Osteocyte (in vitro differentiated cells): ENCODE data around the gene PIGK. TPM values are rescaled to one million over a fixed set of nuclear protein-coding genes. Genes with fewer than 3 reads are reported as not detected.
A peak's percentile ranks its signal among the peaks of the same experiment; 100 is the strongest.

Experiments used
- DNase-seq: peaks from one replicate; pipeline ENCODE4 v3.0.0; 2021; ENCODE audit warnings: mixed read lengths; ENCODE audit not compliant: unreplicated experiment; ENCODE audit errors: extremely low spot score
- H3K27ac Mint-ChIP-seq: one replicate; pipeline ENCODE4 v1.8.0; 2021; ENCODE audit warnings: mild to moderate bottlenecking, mixed read lengths; ENCODE audit not compliant: unreplicated experiment
- H3K27me3 Mint-ChIP-seq: one replicate; pipeline ENCODE4 v1.8.0; 2021; ENCODE audit warnings: mixed read lengths; ENCODE audit not compliant: unreplicated experiment
- H3K36me3 Mint-ChIP-seq: one replicate; pipeline ENCODE4 v1.8.0; 2021; ENCODE audit warnings: mixed read lengths; ENCODE audit not compliant: unreplicated experiment
- H3K4me1 Mint-ChIP-seq: one replicate; pipeline ENCODE4 v1.8.0; 2021; ENCODE audit warnings: mixed read lengths; ENCODE audit not compliant: unreplicated experiment
- H3K4me3 Mint-ChIP-seq: one replicate; pipeline ENCODE4 v1.8.0; 2021; ENCODE audit warnings: mild to moderate bottlenecking, moderate library complexity, mixed read lengths; ENCODE audit not compliant: unreplicated experiment
- H3K9me3 Mint-ChIP-seq: one replicate; pipeline ENCODE4 v1.8.0; 2021; ENCODE audit warnings: mixed read lengths; ENCODE audit not compliant: unreplicated experiment
- total RNA-seq: library from RNA; stranded (reverse); gene quantifications from 2 replicates; pipeline ENCODE4 v1.2.1, GENCODE V29; 2021
- TF ChIP-seq, protein P1 (sequence below): fragments of 200-600 bp; sonication (generic); IDR thresholded peaks from 2 replicates; pipeline ENCODE4 v1.5.0; 2021; ENCODE audit warnings: antibody characterized with exemption, mild to moderate bottlenecking, moderate library complexity

The PIGK gene
- total RNA-seq, 1 donor from 2014 or later: 53.8 TPM

DNA sequence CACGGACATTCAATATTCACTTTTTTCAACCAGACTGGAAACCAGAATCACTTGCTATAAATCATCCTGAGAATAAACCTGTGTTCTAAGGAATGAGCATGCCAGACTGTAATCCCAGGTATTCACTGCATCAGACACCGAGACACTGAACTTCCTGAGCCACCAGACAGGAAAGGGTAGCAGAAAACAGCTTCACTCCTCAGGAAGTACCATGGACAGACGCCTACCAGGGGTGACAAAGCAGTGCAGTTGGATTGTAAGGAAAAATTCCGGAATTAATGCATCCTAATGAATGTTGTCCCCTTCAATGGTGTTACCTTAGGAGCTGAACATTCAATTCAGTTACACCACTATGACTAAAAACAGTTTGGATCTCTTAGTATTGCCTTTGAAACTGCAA is 156.1 kb downstream of the PIGK start:
- Mint-ChIP-seq H3K4me3 (no peak overlapping the region), H3K4me1 (no peaks in the 10 kb centered on the region), H3K36me3 (no peaks in the 10 kb centered on the region), H3K27me3 (no peaks in the 10 kb centered on the region), H3K27ac (no peak overlapping the region), H3K9me3 (no peaks in the 10 kb centered on the region)
- DNase-seq: peak; percentile 27
- TF ChIP-seq, protein P1, sequence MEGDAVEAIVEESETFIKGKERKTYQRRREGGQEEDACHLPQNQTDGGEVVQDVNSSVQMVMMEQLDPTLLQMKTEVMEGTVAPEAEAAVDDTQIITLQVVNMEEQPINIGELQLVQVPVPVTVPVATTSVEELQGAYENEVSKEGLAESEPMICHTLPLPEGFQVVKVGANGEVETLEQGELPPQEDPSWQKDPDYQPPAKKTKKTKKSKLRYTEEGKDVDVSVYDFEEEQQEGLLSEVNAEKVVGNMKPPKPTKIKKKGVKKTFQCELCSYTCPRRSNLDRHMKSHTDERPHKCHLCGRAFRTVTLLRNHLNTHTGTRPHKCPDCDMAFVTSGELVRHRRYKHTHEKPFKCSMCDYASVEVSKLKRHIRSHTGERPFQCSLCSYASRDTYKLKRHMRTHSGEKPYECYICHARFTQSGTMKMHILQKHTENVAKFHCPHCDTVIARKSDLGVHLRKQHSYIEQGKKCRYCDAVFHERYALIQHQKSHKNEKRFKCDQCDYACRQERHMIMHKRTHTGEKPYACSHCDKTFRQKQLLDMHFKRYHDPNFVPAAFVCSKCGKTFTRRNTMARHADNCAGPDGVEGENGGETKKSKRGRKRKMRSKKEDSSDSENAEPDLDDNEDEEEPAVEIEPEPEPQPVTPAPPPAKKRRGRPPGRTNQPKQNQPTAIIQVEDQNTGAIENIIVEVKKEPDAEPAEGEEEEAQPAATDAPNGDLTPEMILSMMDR: no peak

DNA sequence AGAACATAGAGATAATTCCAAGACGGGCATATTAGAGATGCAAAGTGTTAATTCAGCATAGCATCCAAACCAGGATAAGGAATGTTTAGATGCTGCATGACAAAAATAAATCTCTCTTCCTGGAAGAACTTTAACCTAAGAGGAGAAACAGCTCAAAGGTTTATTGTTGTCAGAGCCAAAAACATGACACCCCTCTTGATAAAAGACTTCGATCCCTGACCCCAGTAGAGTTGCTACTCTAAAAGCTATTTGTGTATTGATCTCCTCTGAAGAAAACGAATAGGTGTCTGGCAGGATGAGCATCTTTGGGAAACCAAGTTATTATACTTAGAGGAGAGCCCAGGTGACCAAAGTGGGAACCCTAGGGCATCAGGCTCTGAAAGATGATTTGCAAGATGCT is 158.1 kb downstream of the PIGK start:
- Mint-ChIP-seq H3K27ac (no peak overlapping the region), H3K4me1 (no peaks in the 10 kb centered on the region), H3K4me3 (no peak overlapping the region), H3K27me3 (no peaks in the 10 kb centered on the region), H3K9me3 (no peaks in the 10 kb centered on the region), H3K36me3 (no peaks in the 10 kb centered on the region)
- DNase-seq: no peak
- TF ChIP-seq, protein P1: no peak

DNA sequence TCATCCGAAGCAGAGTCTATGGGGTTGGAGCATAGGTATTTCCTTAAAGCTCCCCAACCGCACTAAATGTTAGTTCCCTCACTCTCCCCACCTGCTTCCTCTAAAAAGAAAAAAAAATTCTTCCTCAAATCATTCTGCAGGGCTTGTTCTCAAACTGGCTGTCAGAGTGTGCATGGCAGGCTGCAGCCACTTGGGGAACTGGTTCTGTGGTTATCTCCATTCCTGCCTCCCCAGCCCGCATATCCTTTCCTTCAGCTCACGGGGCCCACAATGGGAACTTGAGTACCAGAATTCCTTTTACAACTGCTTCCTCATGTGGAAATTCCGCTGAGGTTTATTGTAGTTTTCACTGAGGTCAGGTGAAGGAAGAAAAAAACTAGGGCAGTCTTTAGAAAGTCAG is 159.2 kb downstream of the PIGK start:
- H3K9me3 Mint-ChIP-seq: peaks cover 3% of the 10 kb centered on the region
- H3K4me3 Mint-ChIP-seq: no peak overlapping the region
- H3K4me1 Mint-ChIP-seq: no peaks in the 10 kb centered on the region
- H3K36me3 Mint-ChIP-seq: no peaks in the 10 kb centered on the region
- TF ChIP-seq, protein P1: no peak
- H3K27me3 Mint-ChIP-seq: no peaks in the 10 kb centered on the region
- H3K27ac Mint-ChIP-seq: no peak overlapping the region
- peak; percentile 21 for DNase-seq

DNA sequence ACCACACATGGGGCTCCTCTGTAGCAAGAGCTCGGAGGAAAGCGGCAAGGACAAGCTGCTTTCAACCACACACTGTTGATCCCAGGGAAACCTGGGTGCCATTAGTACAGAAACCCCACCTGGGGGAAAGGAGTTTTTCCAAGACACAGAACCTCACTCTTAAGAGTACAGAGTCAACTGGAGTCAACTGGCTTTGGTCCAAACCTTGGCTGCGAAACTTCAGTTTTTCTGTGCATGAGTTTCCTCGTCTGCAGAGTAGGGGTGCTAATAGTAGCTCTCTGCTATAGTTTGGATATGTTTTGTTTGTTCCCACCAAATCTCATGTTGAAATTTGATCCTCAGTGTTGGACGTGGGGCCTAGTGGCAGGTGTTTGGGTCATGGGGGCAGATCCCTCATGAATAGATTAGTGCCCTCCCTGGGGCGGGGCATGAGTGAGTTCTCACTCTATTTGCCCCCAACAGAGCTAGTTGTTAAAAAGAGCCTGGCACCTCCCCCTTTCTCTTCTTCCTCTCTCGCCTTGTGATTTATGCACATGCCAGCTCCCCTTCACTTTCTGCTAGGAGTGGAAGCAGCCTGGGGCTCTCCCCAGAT is 161.1 kb downstream of the PIGK start:
- DNase-seq: peak; percentile 71
- Mint-ChIP-seq H3K4me3 (no peak overlapping the region), H3K36me3 (no peaks in the 10 kb centered on the region), H3K9me3 (peaks cover 4% of the 10 kb centered on the region), H3K4me1 (no peaks in the 10 kb centered on the region), H3K27ac (no peak overlapping the region), H3K27me3 (no peaks in the 10 kb centered on the region)
- TF ChIP-seq, protein P1: no peak

DNA sequence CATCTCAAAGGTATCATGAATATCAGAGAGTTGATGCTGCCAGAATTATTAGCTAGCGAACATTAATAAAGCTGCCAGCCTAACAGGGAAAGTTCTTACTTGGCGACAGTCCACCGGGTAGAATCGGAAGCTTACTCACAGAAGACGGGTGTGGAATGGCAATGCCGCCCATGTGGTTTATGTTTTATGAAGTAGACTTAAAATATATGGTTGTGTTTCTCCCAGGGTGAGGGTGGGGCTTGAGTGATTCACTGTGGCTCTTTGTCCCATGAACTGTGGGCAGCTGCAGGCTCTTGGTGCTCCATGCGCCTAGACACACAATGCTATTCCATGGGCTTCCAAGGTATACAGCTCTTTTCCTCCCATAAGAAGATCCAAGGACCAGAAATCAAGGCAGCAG is 162.7 kb downstream of the PIGK start:
- DNase-seq: peak; percentile 46
- Mint-ChIP-seq H3K4me1 (no peaks in the 10 kb centered on the region), H3K27ac (no peak overlapping the region), H3K27me3 (no peaks in the 10 kb centered on the region), H3K4me3 (no peak overlapping the region), H3K36me3 (no peaks in the 10 kb centered on the region), H3K9me3 (peaks cover 4% of the 10 kb centered on the region)
- TF ChIP-seq, protein P1: no peak
